IMR-90 (cell line): ENCODE measurements around the gene DNAH9. TPM values are rescaled to one million over a fixed set of nuclear protein-coding genes. Genes with fewer than 3 reads are reported as not detected.
A peak's percentile ranks its signal among the peaks of the same experiment; 100 is the strongest.

Experiments used
- ATAC-seq: fragments of 200-7000 bp; cut with Tn5 transposase; 2 replicates; pipeline ENCODE4 v1.9.1; 2020; ENCODE audit warnings: low read depth, mild to moderate bottlenecking, moderate library complexity
- BruUV-seq: library from RNA; stranded (reverse); fragments of 400-500 nt; replicated peaks from 2 replicates; lab custom pipeline; 2021; lab: Mats Ljungman, UMichigan
- CTCF ChIA-PET: fragments of 300-600 bp; formaldehyde crosslinking; extraction: SDS; loops from one replicate; lab custom pipeline; 2021; ENCODE audit warnings: antibody characterized with exemption; lab: Yijun Ruan, JAX
- POLR2A ChIA-PET: fragments of 300-600 bp; sonication (Branson Sonifier 250); formaldehyde crosslinking; loops from one replicate; lab custom pipeline; 2022; ENCODE audit warnings: antibody characterized with exemption; ENCODE audit not compliant: unreplicated experiment; lab: Charles Lee
- DNase-seq: peaks from one replicate; pipeline ENCODE4 v3.0.0; 2013
- H2AFZ ChIP-seq: replicated peaks from 2 replicates; pipeline ENCODE3; 2013; ENCODE audit warnings: low read length, mild to moderate bottlenecking; ENCODE audit not compliant: poor library complexity
- H2AK5ac ChIP-seq: 2 replicates; pipeline ENCODE4 v1.6.1; 2013; ENCODE audit warnings: low read depth, low read length, inconsistent platforms
- H2AK9ac ChIP-seq: replicated peaks from 2 replicates; pipeline ENCODE3; 2013; ENCODE audit warnings: mild to moderate bottlenecking, low read depth, low read length, moderate library complexity; ENCODE audit not compliant: poor library complexity
- H2BK120ac ChIP-seq: 2 replicates; pipeline ENCODE4 v1.6.1; 2013; ENCODE audit warnings: low read depth, low read length, inconsistent platforms
- H2BK15ac ChIP-seq: 3 replicates; pipeline ENCODE4 v1.6.1; 2013; ENCODE audit warnings: low read depth, low read length, inconsistent platforms
- H2BK20ac ChIP-seq: 2 replicates; pipeline ENCODE4 v1.6.1; 2013; ENCODE audit warnings: low read depth, mild to moderate bottlenecking, inconsistent platforms, low read length, moderate library complexity
- H2BK5ac ChIP-seq: 2 replicates; pipeline ENCODE4 v1.6.1; 2013; ENCODE audit warnings: mild to moderate bottlenecking, low read depth, low read length, inconsistent platforms; ENCODE audit not compliant: poor library complexity, severe bottlenecking
- H3K14ac ChIP-seq: replicated peaks from 2 replicates; pipeline ENCODE4 v1.6.1; 2013; ENCODE audit warnings: low read depth, low read length, inconsistent platforms
- H3K18ac ChIP-seq: 2 replicates; pipeline ENCODE4 v1.6.1; 2013; ENCODE audit warnings: low read depth, low read length, control low read depth
- H3K23ac ChIP-seq: 2 replicates; pipeline ENCODE4 v1.6.1; 2013; ENCODE audit warnings: low read depth, low read length, inconsistent platforms
- H3K27ac ChIP-seq: 2 replicates; pipeline ENCODE4 v1.5.1; 2013; ENCODE audit warnings: mild to moderate bottlenecking, control low read depth, low read length; ENCODE audit not compliant: insufficient read depth
- H3K27me3 ChIP-seq: 2 replicates; pipeline ENCODE4 v1.6.1; 2013; ENCODE audit warnings: low read length; ENCODE audit not compliant: control insufficient read depth, insufficient read depth
- H3K36me3 ChIP-seq: 2 replicates; pipeline ENCODE4 v1.6.1; 2013; ENCODE audit warnings: low read length, mixed read lengths; ENCODE audit not compliant: control insufficient read depth, insufficient read depth
- H3K4ac ChIP-seq: 2 replicates; pipeline ENCODE4 v1.6.1; 2013; ENCODE audit warnings: low read depth, low read length, inconsistent platforms
- H3K4me1 ChIP-seq: 2 replicates; pipeline ENCODE4 v1.6.1; 2013; ENCODE audit warnings: low read length, mixed read lengths; ENCODE audit not compliant: control insufficient read depth, insufficient read depth
- H3K4me2 ChIP-seq: 2 replicates; pipeline ENCODE4 v1.6.1; 2013; ENCODE audit warnings: low read depth, mild to moderate bottlenecking, control low read depth, low read length, moderate library complexity
- H3K4me3 ChIP-seq: 2 replicates; pipeline ENCODE4 v1.5.1; 2013; ENCODE audit warnings: low read depth, mild to moderate bottlenecking, control low read depth, low read length, moderate library complexity; ENCODE audit not compliant: insufficient read depth
- H3K56ac ChIP-seq: 2 replicates; pipeline ENCODE4 v1.6.1; 2013; ENCODE audit warnings: low read length, inconsistent platforms; ENCODE audit not compliant: insufficient read depth; ENCODE audit errors: extremely low read depth
- H3K79me1 ChIP-seq, 2 experiments: 2 replicates each; pipeline ENCODE4 v1.6.1; 2013; ENCODE audit warnings: low read length in 2 of 2, inconsistent platforms in 1 of 2, low read depth in 1 of 2
- H3K9ac ChIP-seq: 2 replicates; pipeline ENCODE4 v1.6.1; 2013; ENCODE audit warnings: low read depth, low read length, control low read depth
- H3K9me1 ChIP-seq: 2 replicates; pipeline ENCODE4 v1.6.1; 2013; ENCODE audit warnings: low read length, inconsistent platforms; ENCODE audit not compliant: insufficient read depth
- H3K9me3 ChIP-seq: 2 replicates; pipeline ENCODE4 v1.6.1; 2013; ENCODE audit warnings: low read length; ENCODE audit not compliant: control insufficient read depth, insufficient read depth
- H4K20me1 ChIP-seq: 2 replicates; pipeline ENCODE4 v1.6.1; 2013; ENCODE audit warnings: low read length, inconsistent platforms; ENCODE audit not compliant: insufficient read depth
- H4K5ac ChIP-seq: 2 replicates; pipeline ENCODE4 v1.6.1; 2013; ENCODE audit warnings: mild to moderate bottlenecking, low read depth, low read length, control low read depth
- H4K8ac ChIP-seq, 2 experiments: 2 replicates each; pipeline ENCODE4 v1.6.1; 2013; ENCODE audit warnings: low read depth in 2 of 2, low read length in 2 of 2, control low read depth in 1 of 2, inconsistent platforms in 1 of 2
- H4K91ac ChIP-seq: 2 replicates; pipeline ENCODE4 v1.6.1; 2013; ENCODE audit warnings: low read depth, low read length, inconsistent platforms; ENCODE audit not compliant: insufficient read depth
- CEBPB ChIP-seq: IDR thresholded peaks from 2 replicates; pipeline ENCODE4 v1.6.1; 2012; ENCODE audit warnings: low read depth, low read length, improper control_type of control experiment
- CTCF ChIP-seq: conservative IDR thresholded peaks from 2 replicates; pipeline ENCODE4 v1.5.1; 2012; ENCODE audit warnings: mild to moderate bottlenecking, low read depth, low read length, improper control_type of control experiment
- FOS ChIP-seq: fragments of 150-350 bp; IDR thresholded peaks from 2 replicates; pipeline ENCODE4 v1.6.1; 2016; ENCODE audit warnings: low read depth, low read length
- NFE2L2 ChIP-seq: fragments of 150-350 bp; IDR thresholded peaks from 2 replicates; pipeline ENCODE4 v1.6.1; 2016; ENCODE audit warnings: low read depth, mild to moderate bottlenecking, low read length
- POLR2A ChIP-seq: IDR thresholded peaks from 2 replicates; pipeline ENCODE4 v1.6.1; 2012; ENCODE audit warnings: mild to moderate bottlenecking, low read depth, low read length
- RCOR1 ChIP-seq: IDR thresholded peaks from 2 replicates; pipeline ENCODE4 v1.6.1; 2012; ENCODE audit warnings: mild to moderate bottlenecking, low read length, improper control_type of control experiment; ENCODE audit not compliant: insufficient replicate concordance
- RFX5 ChIP-seq: IDR thresholded peaks from 2 replicates; pipeline ENCODE4 v1.8.0; 2012; ENCODE audit warnings: low read depth, mild to moderate bottlenecking, low read length, moderate library complexity
- WGBS, 2 experiments: methylation state at CpG; one replicate each; pipeline versions ENCODE4 v1.1.5 to v1.1.7; 2013; ENCODE audit warnings: missing lambda C conversion rate in 2 of 2; ENCODE audit not compliant: insufficient read length in 1 of 2; ENCODE audit errors: extremely low coverage in 2 of 2; 5-methylcytosine and 5-hydroxymethylcytosine counted together
- dilution Hi-C: fragments of 300-500 bp; cut with HindIII; formaldehyde crosslinking; loops from one replicate; pipeline ENCODE4 v1.14.3; 2018; ENCODE audit warnings: low sequenced_read_pairs; ENCODE audit not compliant: unreplicated experiment
- in situ Hi-C: fragments of 300-500 bp; cut with MboI; formaldehyde crosslinking; loops from 3 replicates; pipeline ENCODE4 v1.14.3; 2019; ENCODE audit warnings: low sequenced_read_pairs, inconsistent platforms, mixed read lengths
- intact Hi-C: fragments of 100-400 bp; cut with micrococcal nuclease; formaldehyde crosslinking; loops from 2 replicates; pipeline ENCODE4 v1.10.0; 2022
- polyA plus RNA-seq, 3 experiments: library from polyadenylated mRNA; depleted of rRNA; stranded (reverse); fragments of >200 nt; gene quantifications; 2 replicates each; pipeline ENCODE4 v1.2.3, GENCODE V29; 2012; ENCODE audit warnings: low replicate concordance in 1 of 3
- total RNA-seq: library from RNA; depleted of rRNA; stranded (reverse); fragments of >200 nt; gene quantifications from 2 replicates; pipeline ENCODE4 v1.2.3, GENCODE V29; 2012
- TF ChIP-seq, protein P1 (sequence below): fragments of 150-350 bp; IDR thresholded peaks from 2 replicates; pipeline ENCODE4 v1.6.1; 2017; ENCODE audit warnings: mild to moderate bottlenecking, antibody characterized with exemption, low read length, low read depth

DNAH9 gene
- total and polyA plus RNA-seq, 2 of the 4 experiments (the other 2 are of a cell fraction): not detected

DNA sequence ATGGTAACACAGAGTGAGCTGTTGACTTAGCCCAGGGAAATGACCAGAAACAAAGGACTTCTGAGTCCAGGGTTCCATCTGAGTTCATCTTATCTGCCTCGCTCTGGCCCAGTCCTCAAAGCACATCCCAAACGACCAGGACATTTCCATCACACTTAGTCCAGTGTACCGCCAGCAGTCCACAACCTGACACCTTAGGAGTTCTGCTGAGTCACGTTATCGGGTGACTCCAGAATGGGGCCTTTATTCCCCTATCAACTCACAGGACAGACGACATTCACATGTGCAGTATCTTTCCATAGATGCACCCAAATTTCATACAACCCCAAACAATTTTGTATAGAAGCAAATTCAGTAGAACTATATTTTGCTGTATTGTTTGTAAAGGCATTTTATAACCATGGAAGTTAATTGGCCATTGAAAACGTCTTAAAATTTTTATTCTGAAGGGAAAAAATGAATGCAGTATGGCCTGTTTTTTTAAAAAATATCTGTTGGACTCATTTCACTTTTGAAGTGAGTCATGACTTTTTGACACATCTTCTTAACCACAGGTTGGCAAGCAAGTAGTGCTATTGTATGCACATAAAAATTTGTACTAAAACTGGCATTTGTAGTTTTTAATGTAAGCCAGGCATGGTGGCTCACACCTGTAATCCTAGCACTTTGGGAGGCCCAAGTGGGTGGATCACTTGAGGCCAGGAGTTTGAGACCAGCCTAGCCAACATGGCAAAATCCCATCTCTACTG is 352.7 kb downstream of the DNAH9 start:
- dilution Hi-C loops (no loop called here), intact Hi-C loops (no loop called here), in situ Hi-C loops (no loop called here)
- Histone ChIP-seq H2AK5ac (no peak overlapping the region), H4K5ac (no peak overlapping the region), H3K27ac (no peak overlapping the region), H2BK5ac (no peak overlapping the region), H2AFZ (no peak overlapping the region), H3K36me3 (no peaks in the 10 kb centered on the region), H2BK20ac (no peak overlapping the region), H3K4me2 (no peak overlapping the region), H4K91ac (no peak overlapping the region), H3K23ac (no peak overlapping the region), H3K56ac (no peak overlapping the region), H2BK15ac (no peak overlapping the region), H2AK9ac (no peak overlapping the region), H3K9me3 (peaks cover 5% of the 10 kb centered on the region), H2BK120ac (no peak overlapping the region), H3K9ac (no peak overlapping the region), H3K4me1 (no peaks in the 10 kb centered on the region), H3K4me3 (no peak overlapping the region), H3K27me3 (no peaks in the 10 kb centered on the region), H3K9me1 (no peaks in the 10 kb centered on the region), H4K8ac (no peak overlapping the region), H3K79me1 (no peaks in the 10 kb centered on the region), H3K18ac (no peak overlapping the region), H3K4ac (no peak overlapping the region), H3K14ac (no peak overlapping the region), H4K20me1 (no peaks in the 10 kb centered on the region)
- 40% methylated on average over 2 of the region's 7 CpGs; no CpG with 5 or more reads in 1 of the 2 experiments for WGBS, 2 experiments
- ChIA-PET CTCF (interaction anchor here (0.7 kb wide), 1 partner anchor 15 kb away, joined by 3 read pairs; no protein-coding TSS in a partner anchor), POLR2A (no interaction called here)
- no peak for TF ChIP-seq POLR2A
- no peak for TF ChIP-seq CEBPB
- peak; percentile 45 for TF ChIP-seq NFE2L2
- TF ChIP-seq RFX5: no peak
- TF ChIP-seq RCOR1: no peak
- TF ChIP-seq FOS: no peak
- TF ChIP-seq CTCF: no peak
- TF ChIP-seq, protein P1, sequence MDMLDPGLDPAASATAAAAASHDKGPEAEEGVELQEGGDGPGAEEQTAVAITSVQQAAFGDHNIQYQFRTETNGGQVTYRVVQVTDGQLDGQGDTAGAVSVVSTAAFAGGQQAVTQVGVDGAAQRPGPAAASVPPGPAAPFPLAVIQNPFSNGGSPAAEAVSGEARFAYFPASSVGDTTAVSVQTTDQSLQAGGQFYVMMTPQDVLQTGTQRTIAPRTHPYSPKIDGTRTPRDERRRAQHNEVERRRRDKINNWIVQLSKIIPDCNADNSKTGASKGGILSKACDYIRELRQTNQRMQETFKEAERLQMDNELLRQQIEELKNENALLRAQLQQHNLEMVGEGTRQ: no peak
- BruUV-seq: no TSS peak
- ATAC-seq (no peak), DNase-seq (no peak)
